Measurements from ENCODE around the gene MCM9.

- TF ChIP-seq POLR2A (IDR thresholded peaks at IDR 0.05; ENCODE audit: low read length) (no peak), CTCF (IDR thresholded peaks at IDR 0.05) (no peak), BHLHE40 (IDR thresholded peaks at IDR 0.05; ENCODE audit: low read depth, low read length) (no peak), RFX5 (IDR thresholded peaks at IDR 0.05) (no peak), ZC3H11A (IDR thresholded peaks at IDR 0.05) (no peak), MAX (IDR thresholded peaks at IDR 0.05) (no peak), BCL3 (IDR thresholded peaks at IDR 0.05) (no peak), MYC (IDR thresholded peaks at IDR 0.05; ENCODE audit: borderline replicate concordance, low read length) (no peak)
Observed at GRCh38 chr6:118775381-118775780, 159.6 kb downstream of the MCM9 start.

Data from A549 (cell line).